Spleen (tissue), 7 donors: ENCODE data around the gene PCTP.

Source experiments
- CTCF ChIP-seq, 11 experiments: fragments of 200-600 bp in 7 of 11; fragments of 450-650 bp in 4 of 11; sonication (generic) in 4 of 11; IDR thresholded peaks in 8 of 11; conservative IDR thresholded peaks in 3 of 11; 1 replicate in 7 of 11; 2 replicates in 4 of 11; pipeline versions ENCODE4 v1.4.0 to v1.8.0; 2016 to 2021; ENCODE audit warnings: antibody characterized with exemption in 11 of 11, inconsistent platforms in 4 of 11, mild to moderate bottlenecking in 1 of 11
- POLR2A ChIP-seq, 3 donors: fragments of 450-650 bp; IDR thresholded peaks; one replicate each; pipeline ENCODE4 v1.5.1; 2017; ENCODE audit warnings: antibody characterized with exemption in 3 of 3, mild to moderate bottlenecking in 1 of 3
- donor health status: DM: no; HTN: no; CAD: no; lungs with moderate emphysema.
- donor health status: DM: no; HTN: no; CAD: no.
- donor health status: DM: no; HTN: no; CAD: no.

DNA sequence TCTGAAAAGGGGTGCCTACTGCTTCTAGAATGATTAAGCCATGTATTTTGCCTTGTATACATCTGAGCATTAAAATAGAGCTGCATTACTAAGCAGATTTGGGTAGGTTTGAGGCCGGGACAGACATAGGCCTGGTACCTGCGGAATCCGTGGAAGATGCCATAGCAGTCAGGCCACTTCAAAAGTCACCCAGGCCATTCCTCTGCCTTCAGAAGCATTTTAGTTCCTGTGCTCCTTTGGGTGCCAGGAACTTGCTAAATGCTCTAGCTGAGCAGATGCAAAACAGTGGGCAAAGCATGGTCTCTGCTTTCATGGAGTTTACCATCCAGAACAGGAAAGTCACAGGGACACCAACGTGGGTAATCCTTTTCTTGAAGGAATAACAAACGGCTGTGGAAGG is 22.5 kb upstream of the PCTP start:
- TF ChIP-seq POLR2A (IDR thresholded peaks at IDR 0.05) (no peak), CTCF (IDR thresholded peaks at IDR 0.05 in 8 of 11, conservative IDR thresholded peaks at IDR 0.05 in 3 of 11) (no peak)
